Natural killer cell treated with Interleukin-12 subunit alpha and Interleukin-12 subunit beta and Interleukin-15 and Interleukin-18, amount 100 ng/mL, for 72 hours (primary cell): ENCODE measurements around the gene DEFB131A. TPM values are rescaled to one million over a fixed set of nuclear protein-coding genes. Genes with fewer than 3 reads are reported as not detected.
"Not testable (repeated sequence)": the region's sequence is repeated elsewhere in the genome, so short reads cannot be mapped to it uniquely, and the experiment has no call there.

Experiments used
- ATAC-seq, 2 donors: fragments of 150-1000 bp; cut with Tn5 transposase in 1 of 2; sonication (Bioruptor Pico), chemical (Tn5 transposase) in 1 of 2; 2 replicates each; pipeline ENCODE4 v1.10.0; 2021
- DNase-seq: peaks from one replicate; pipeline ENCODE4 v3.0.0; 2022; ENCODE audit warnings: low spot score
- H3K27ac Mint-ChIP-seq, 2 donors: 1 replicate in 1 of 2; 2 replicates in 1 of 2; pipeline ENCODE4 v1.8.0; 2022; ENCODE audit warnings: mixed read lengths in 2 of 2, mild to moderate bottlenecking in 1 of 2, moderate library complexity in 1 of 2
- H3K27me3 Mint-ChIP-seq, 2 donors: 1 replicate in 1 of 2; 2 replicates in 1 of 2; pipeline ENCODE4 v1.8.0; 2022; ENCODE audit warnings: mixed read lengths in 2 of 2
- H3K36me3 Mint-ChIP-seq: one replicate; pipeline ENCODE4 v1.8.0; 2022; ENCODE audit warnings: mixed read lengths
- H3K4me1 Mint-ChIP-seq, 2 donors: 1 replicate in 1 of 2; 2 replicates in 1 of 2; pipeline ENCODE4 v1.8.0; 2022; ENCODE audit warnings: low read depth in 2 of 2, mixed read lengths in 2 of 2, mild to moderate bottlenecking in 1 of 2
- H3K4me3 Mint-ChIP-seq: one replicate; pipeline ENCODE4 v1.8.0; 2022; ENCODE audit warnings: mixed read lengths
- H3K9me3 Mint-ChIP-seq: 2 replicates; pipeline ENCODE4 v1.8.0; 2022; ENCODE audit warnings: mixed read lengths
- total RNA-seq, 2 donors: library from RNA; stranded (reverse); gene quantifications; one replicate each; pipeline ENCODE4 v1.2.3, GENCODE V29; 2022

The DEFB131A gene
- total RNA-seq, 2 donors from 2014 or later: not detected

- H3K27ac Mint-ChIP-seq, DNase-seq, ATAC-seq, H3K4me3 Mint-ChIP-seq, H3K9me3 Mint-ChIP-seq, H3K36me3 Mint-ChIP-seq, H3K27me3 Mint-ChIP-seq, H3K4me1 Mint-ChIP-seq: not testable (repeated sequence)
These were observed 35.9 kb downstream of the DEFB131A start for GRCh38 chr4:9480066-9480465.

DNA sequence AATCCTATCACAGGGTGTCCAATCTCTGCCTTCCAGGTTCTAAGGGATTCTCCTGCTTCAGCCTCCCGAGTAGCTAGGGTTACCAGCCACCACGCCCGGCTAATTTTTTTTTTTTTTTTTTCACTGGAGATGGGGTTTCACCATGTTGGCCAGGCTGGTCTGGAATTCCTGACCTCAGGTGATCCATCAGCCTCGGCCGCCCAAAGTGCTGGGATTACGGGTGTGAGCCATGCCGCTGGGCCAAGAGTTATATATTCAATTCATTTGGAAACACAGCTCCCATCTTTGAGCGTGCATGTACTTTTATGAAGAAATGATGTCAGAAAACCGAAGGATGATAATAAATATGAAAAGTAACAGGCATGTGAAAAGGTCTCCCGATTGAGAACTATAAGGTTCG, 38.7 kb downstream of the DEFB131A start:
- not testable (repeated sequence) for H3K4me3 Mint-ChIP-seq, ATAC-seq, H3K4me1 Mint-ChIP-seq, H3K27ac Mint-ChIP-seq, DNase-seq, H3K9me3 Mint-ChIP-seq, H3K27me3 Mint-ChIP-seq, H3K36me3 Mint-ChIP-seq

DNA sequence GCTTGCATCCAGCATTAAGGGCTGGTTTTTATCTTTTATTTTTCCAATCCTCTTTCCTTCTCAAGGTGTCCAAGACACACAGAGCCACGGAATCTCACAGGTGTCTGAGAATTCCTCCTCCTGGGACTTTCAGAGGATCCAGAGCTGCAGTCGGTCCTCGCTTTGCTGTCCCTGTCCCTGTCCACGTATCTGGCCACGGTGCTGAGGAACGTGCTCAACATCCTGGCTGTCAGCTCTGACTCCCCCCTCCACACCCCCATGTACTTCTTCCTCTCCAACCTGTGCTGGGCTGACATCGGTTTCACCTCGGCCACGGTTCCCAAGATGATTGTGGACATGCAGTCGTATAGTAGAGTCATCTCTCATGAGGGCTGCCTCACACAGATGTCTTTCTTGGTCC, 39.5 kb downstream of the DEFB131A start:
- not testable (repeated sequence) for H3K4me3 Mint-ChIP-seq, H3K9me3 Mint-ChIP-seq, ATAC-seq, H3K36me3 Mint-ChIP-seq, H3K27me3 Mint-ChIP-seq, DNase-seq, H3K27ac Mint-ChIP-seq, H3K4me1 Mint-ChIP-seq

GRCh38 chr4:9486880-9487279, 42.7 kb downstream of the DEFB131A start:
- not testable (repeated sequence) for ATAC-seq, H3K36me3 Mint-ChIP-seq, DNase-seq, H3K4me3 Mint-ChIP-seq, H3K9me3 Mint-ChIP-seq, H3K27ac Mint-ChIP-seq, H3K4me1 Mint-ChIP-seq
- peaks cover 10 to 12% of the 10 kb centered on the region in 2 donors for H3K27me3 Mint-ChIP-seq

DNA sequence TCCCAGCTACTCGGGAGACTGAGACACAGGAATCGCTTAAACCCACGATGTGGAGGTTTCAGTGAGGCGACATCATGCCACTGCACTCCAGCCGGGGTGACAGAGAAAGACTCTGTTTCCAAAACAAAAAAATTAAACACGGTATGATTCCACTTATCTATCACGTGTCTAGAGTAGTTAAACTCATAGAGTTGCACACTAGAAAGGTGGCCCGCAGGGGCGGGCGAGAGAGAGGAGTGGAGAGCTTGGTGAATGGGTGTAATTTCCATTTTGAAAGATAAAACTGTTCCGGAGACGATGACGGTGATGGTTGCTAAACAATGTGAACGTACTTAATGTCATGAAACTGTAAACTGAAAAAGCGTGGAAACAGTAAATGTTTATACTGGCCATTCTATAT, 44.6 kb downstream of the DEFB131A start:
- ATAC-seq: not testable (repeated sequence)

GRCh38 chr4:9490496-9490895, 46.3 kb downstream of the DEFB131A start:
- H3K36me3 Mint-ChIP-seq, H3K4me1 Mint-ChIP-seq, H3K9me3 Mint-ChIP-seq, ATAC-seq, H3K27ac Mint-ChIP-seq, DNase-seq, H3K4me3 Mint-ChIP-seq: not testable (repeated sequence)
- peaks cover 10 to 12% of the 10 kb centered on the region in 2 donors for H3K27me3 Mint-ChIP-seq

More for the DNA sequence above, 44.6 kb downstream of the DEFB131A start:
- H3K4me3 Mint-ChIP-seq, H3K4me1 Mint-ChIP-seq, H3K36me3 Mint-ChIP-seq, H3K9me3 Mint-ChIP-seq, H3K27ac Mint-ChIP-seq, DNase-seq: not testable (repeated sequence)
- H3K27me3 Mint-ChIP-seq: peaks cover 10 to 12% of the 10 kb centered on the region in 2 donors

DNA sequence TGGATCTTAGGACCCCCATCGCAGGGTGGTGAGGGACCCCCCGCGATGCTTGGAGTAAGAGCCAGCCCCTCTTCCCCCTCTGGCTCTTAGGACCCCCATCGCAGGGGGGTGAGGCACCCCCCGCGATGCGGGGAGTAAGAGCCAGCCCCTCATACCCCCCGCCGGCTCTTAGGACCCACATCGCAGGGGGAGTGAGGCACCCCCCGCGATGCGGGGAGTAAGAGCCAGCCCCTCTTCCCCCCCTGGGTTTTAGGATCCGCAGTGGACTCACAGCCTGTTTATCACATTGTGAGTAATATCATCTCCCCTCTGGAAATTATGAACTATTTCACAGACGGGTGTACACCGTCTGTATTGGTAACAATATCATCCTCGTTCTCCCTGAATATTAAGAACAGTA, 46.8 kb downstream of the DEFB131A start:
- not testable (repeated sequence) for H3K4me3 Mint-ChIP-seq, ATAC-seq, H3K36me3 Mint-ChIP-seq, H3K4me1 Mint-ChIP-seq, DNase-seq, H3K27ac Mint-ChIP-seq, H3K9me3 Mint-ChIP-seq
- peaks cover 10 to 12% of the 10 kb centered on the region in 2 donors for H3K27me3 Mint-ChIP-seq

DNA sequence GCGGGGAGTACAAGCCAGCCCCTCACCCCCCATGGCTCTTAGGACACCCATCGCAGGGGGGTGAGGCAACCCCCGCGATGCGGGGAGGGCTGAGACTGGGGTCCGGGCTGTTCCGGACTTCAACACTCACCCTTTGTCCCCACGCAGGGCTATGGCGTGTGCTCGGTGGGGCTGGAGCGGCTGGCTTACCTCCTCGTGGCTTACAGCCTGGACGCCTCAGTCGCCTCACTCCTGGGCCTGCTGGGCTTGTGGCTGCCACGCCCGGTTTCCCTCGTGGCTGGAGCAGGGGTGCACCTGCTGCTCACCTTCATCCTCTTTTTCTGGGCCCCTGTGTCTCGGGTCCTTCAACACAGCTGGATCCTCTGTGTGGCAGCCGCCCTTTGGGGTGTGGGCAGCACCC, 49.4 kb downstream of the DEFB131A start:
- H3K4me3 Mint-ChIP-seq, H3K36me3 Mint-ChIP-seq, ATAC-seq, H3K9me3 Mint-ChIP-seq, H3K4me1 Mint-ChIP-seq, H3K27ac Mint-ChIP-seq, DNase-seq: not testable (repeated sequence)
- H3K27me3 Mint-ChIP-seq: peaks cover 5 to 17% of the 10 kb centered on the region in 2 donors

- H3K27me3 Mint-ChIP-seq: peaks cover 2 to 18% of the 10 kb centered on the region in 2 donors
- not testable (repeated sequence) for H3K4me1 Mint-ChIP-seq, H3K9me3 Mint-ChIP-seq, H3K36me3 Mint-ChIP-seq, H3K4me3 Mint-ChIP-seq, DNase-seq, ATAC-seq, H3K27ac Mint-ChIP-seq
These were observed 50.2 kb downstream of the DEFB131A start for GRCh38 chr4:9494256-9495035.

GRCh38 chr4:9495443-9495842, 51.2 kb downstream of the DEFB131A start:
- not testable (repeated sequence) for H3K27ac Mint-ChIP-seq, H3K4me1 Mint-ChIP-seq, H3K4me3 Mint-ChIP-seq, H3K9me3 Mint-ChIP-seq, H3K36me3 Mint-ChIP-seq, ATAC-seq
- peaks cover 0 to 16% of the 10 kb centered on the region in 2 donors for H3K27me3 Mint-ChIP-seq
- DNase-seq: peak; percentile 71

DNA sequence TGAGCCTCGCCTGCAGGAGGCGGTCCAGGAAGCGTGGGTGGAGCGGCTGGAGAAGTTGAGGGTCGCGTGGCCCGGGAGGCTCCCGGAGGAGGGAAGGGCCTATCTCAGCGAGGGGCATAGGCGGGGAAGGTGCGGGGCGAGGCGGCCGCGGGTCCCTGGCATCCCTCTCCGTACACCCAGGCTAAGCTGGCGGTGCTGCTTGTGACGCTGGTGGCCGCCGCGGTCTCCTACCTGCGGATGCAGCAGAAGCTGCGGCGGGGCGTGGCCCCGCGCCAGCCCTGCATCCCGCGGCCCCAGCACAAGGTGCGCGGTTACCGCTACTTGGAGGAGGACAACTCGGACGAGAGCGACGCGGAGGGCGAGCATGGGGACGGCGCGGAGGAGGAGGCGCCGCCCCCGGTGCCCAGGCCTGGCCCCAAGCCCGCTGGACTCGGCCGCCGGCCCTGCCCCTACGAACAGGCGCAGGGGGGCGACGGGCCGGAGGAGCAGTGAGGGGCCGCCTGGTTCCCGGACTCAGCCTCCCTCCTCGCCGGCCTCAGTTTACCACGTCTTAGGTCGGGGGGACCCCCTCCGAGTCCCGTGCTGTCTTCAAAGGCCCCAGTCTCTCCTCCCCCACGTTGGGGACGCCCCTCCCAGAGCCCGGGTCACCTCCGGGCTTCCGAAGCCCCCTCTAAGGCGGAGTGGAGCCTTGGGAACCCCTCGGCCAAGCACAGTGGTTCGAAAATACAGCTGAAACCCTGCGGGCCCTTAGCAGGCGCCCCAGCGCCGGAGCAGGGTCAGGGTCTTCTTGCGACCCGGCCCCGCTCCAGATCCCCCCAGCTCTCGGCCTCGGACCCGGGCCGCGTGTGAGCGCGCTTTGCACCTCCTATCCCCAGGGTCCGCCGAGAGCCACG, 53.6 kb downstream of the DEFB131A start:
- not testable (repeated sequence) for H3K4me3 Mint-ChIP-seq, ATAC-seq, H3K36me3 Mint-ChIP-seq, H3K4me1 Mint-ChIP-seq, H3K27ac Mint-ChIP-seq, DNase-seq, H3K9me3 Mint-ChIP-seq
- peaks cover 0 to 11% of the 10 kb centered on the region in 2 donors for H3K27me3 Mint-ChIP-seq

- not testable (repeated sequence) for ATAC-seq, DNase-seq, H3K4me3 Mint-ChIP-seq
These were observed 54.3 kb downstream of the DEFB131A start for GRCh38 chr4:9498468-9499040.

DNA sequence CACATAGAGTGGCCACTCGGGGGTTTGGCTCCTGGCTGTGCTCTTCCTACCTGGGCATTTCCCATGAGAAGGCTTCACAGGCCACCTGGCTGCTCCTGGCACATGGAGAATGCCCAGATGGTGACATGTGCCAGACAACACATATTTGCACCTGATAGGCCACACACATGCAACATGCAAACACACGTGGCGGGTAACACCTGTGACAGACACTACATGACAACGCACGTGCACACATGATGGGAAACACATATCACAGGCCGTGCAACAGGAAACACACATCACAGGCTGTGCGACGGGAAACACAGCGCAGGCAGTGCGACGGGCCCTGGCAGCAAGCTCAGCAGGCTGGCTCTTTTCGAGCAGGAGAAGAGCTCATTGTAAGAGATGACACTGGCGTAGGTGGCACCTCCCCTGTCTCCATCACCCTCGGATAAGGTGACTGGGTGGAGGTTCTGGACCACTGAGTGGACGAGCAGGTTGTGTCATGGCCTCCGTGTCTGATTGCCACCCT, 55.8 kb downstream of the DEFB131A start:
- H3K27me3 Mint-ChIP-seq: peaks cover 0 to 11% of the 10 kb centered on the region in 2 donors
- not testable (repeated sequence) for H3K9me3 Mint-ChIP-seq, DNase-seq, H3K4me1 Mint-ChIP-seq, H3K36me3 Mint-ChIP-seq, ATAC-seq, H3K4me3 Mint-ChIP-seq, H3K27ac Mint-ChIP-seq

More at GRCh38 chr4:9498468-9499040, 54.3 kb downstream of the DEFB131A start:
- not testable (repeated sequence) for H3K4me1 Mint-ChIP-seq, H3K36me3 Mint-ChIP-seq, H3K27ac Mint-ChIP-seq, H3K9me3 Mint-ChIP-seq
- peaks cover 0 to 11% of the 10 kb centered on the region in 2 donors for H3K27me3 Mint-ChIP-seq
